ENCODE results near the gene FRMD4A.

Gene FRMD4A

GRCh38 chr10:14330388-14331061 lies at the start of gene FRMD4A:
TSS of gene FRMD4A (minus strand) at chr10:14330924.
- DNase-seq, result peak in 19 of 56 donors; percentile 3 to 65 (median 18)

- DNase-seq, result peak in 4 of 56 donors; percentile 4 to 36 (median 10)
Observed at GRCh38 chr10:14379556-14380280, 49.0 kb upstream of the FRMD4A start.

- no peak for DNase-seq
Observed at GRCh38 chr10:14378387-14378960, 47.8 kb upstream of the FRMD4A start.

- no peak for DNase-seq
Observed at GRCh38 chr10:14377591-14378175, 47.0 kb upstream of the FRMD4A start.

GRCh38 chr10:14374745-14375445 lies 44.2 kb upstream of the FRMD4A start:
- DNase-seq, result no peak

GRCh38 chr10:14372606-14373005 lies 41.9 kb upstream of the FRMD4A start:
- no peak for DNase-seq

- no peak for DNase-seq
Observed at GRCh38 chr10:14371581-14371980, 40.9 kb upstream of the FRMD4A start.

GRCh38 chr10:14370894-14371293 lies 40.2 kb upstream of the FRMD4A start:
- no peak for DNase-seq

GRCh38 chr10:14369906-14370305 lies 39.2 kb upstream of the FRMD4A start:
- no peak for DNase-seq

GRCh38 chr10:14366760-14367159 lies 36.0 kb upstream of the FRMD4A start:
- no peak for DNase-seq

GRCh38 chr10:14365266-14365665 lies 34.5 kb upstream of the FRMD4A start:
- DNase-seq, result no peak

GRCh38 chr10:14362104-14362503 lies 31.4 kb upstream of the FRMD4A start:
- no peak for DNase-seq

GRCh38 chr10:14360961-14361360 lies 30.2 kb upstream of the FRMD4A start:
- no peak for DNase-seq

- DNase-seq, result no peak
Observed at GRCh38 chr10:14360515-14360914, 29.8 kb upstream of the FRMD4A start.

GRCh38 chr10:14358886-14359573 lies 28.3 kb upstream of the FRMD4A start:
- DNase-seq, result no peak

GRCh38 chr10:14356921-14357320 lies 26.2 kb upstream of the FRMD4A start:
- DNase-seq, result no peak

- DNase-seq, result no peak
Observed at GRCh38 chr10:14355750-14356149, 25.0 kb upstream of the FRMD4A start.

GRCh38 chr10:14353291-14353913 lies 22.7 kb upstream of the FRMD4A start:
- DNase-seq, result no peak

GRCh38 chr10:14350006-14350405 lies 19.3 kb upstream of the FRMD4A start:
- no peak for DNase-seq

GRCh38 chr10:14349081-14349480 lies 18.4 kb upstream of the FRMD4A start:
- DNase-seq, result peak in 36 of 56 donors; percentile 10 to 75 (median 40)

All from amygdala (tissue), 56 donors.